Muscle of leg (tissue), 11 donors: ENCODE measurements around the gene DGKI. TPM values are rescaled to one million over a fixed set of nuclear protein-coding genes. Genes with fewer than 3 reads are reported as not detected.

Source experiments
- DNase-seq: peaks from one replicate; pipeline ENCODE4 v3.0.0; 2013
- H3K27ac ChIP-seq: one replicate; pipeline ENCODE4 v1.5.1; 2013; ENCODE audit warnings: mild to moderate bottlenecking, low read length, control low read depth
- H3K27me3 ChIP-seq: one replicate; pipeline ENCODE4 v1.6.1; 2013; ENCODE audit warnings: low read length; ENCODE audit not compliant: control insufficient read depth, insufficient read depth
- H3K36me3 ChIP-seq: one replicate; pipeline ENCODE4 v1.6.1; 2013; ENCODE audit warnings: low read length; ENCODE audit not compliant: control insufficient read depth, insufficient read depth
- H3K4me1 ChIP-seq: one replicate; pipeline ENCODE4 v1.6.1; 2013; ENCODE audit warnings: low read length; ENCODE audit not compliant: control insufficient read depth, insufficient read depth
- H3K4me3 ChIP-seq: one replicate; pipeline ENCODE4 v1.5.1; 2013; ENCODE audit warnings: low read length, control low read depth
- H3K9me3 ChIP-seq: replicated peaks from 2 replicates; pipeline ENCODE4 v1.6.1; 2013; ENCODE audit warnings: low read depth, low read length; ENCODE audit not compliant: control insufficient read depth
- WGBS: methylation state at CpG from one replicate; pipeline ENCODE4 v1.1.5; 2013; ENCODE audit warnings: missing lambda C conversion rate; ENCODE audit not compliant: insufficient coverage; 5-methylcytosine and 5-hydroxymethylcytosine counted together
- polyA plus RNA-seq, 8 donors: library from polyadenylated mRNA; unstranded; fragments of 120-200 nt; gene quantifications; one replicate each; pipeline versions ENCODE4 v1.2.1 to v1.2.3, GENCODE V29; 2013; ENCODE audit warnings: inconsistent platforms in 1 of 8, low replicate concordance in 1 of 8; ENCODE audit not compliant: insufficient read length in 8 of 8, insufficient read depth in 1 of 8
- total RNA-seq: library from RNA; stranded (reverse); fragments of 120-200 nt; gene quantifications from one replicate; pipeline ENCODE4 v1.2.4, GENCODE V29; 2013

Gene DGKI
- total and polyA plus RNA-seq, 9 donors = 0.52 to 1.4 (median 0.70) TPM

DNA sequence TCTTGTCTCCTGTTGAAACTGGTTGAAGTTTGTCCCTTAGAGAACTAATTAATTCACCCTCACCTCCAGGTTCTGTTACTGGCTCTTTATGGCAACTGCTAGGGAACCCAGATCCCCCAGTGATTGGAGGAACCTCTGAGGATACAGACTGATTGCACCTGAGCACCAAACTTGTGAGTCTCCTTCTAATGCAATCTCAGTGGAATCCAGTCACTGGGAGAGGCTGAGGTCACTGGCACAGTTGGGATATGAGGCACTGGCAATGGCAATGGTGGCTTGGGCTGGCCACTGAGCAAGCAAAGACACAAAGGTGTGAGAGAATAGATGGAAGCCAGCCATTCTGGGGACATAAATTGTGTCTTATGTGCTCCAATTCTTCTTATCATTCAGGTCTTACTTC lies 5.3 kb upstream of the DGKI start:
- Histone ChIP-seq H3K27me3 (peaks cover 13% of the 10 kb centered on the region), H3K27ac (no peak overlapping the region), H3K36me3 (no peaks in the 10 kb centered on the region), H3K4me1 (peaks cover 6% of the 10 kb centered on the region), H3K9me3 (no peaks in the 10 kb centered on the region), H3K4me3 (no peak overlapping the region)
- no peak for DNase-seq

DNA sequence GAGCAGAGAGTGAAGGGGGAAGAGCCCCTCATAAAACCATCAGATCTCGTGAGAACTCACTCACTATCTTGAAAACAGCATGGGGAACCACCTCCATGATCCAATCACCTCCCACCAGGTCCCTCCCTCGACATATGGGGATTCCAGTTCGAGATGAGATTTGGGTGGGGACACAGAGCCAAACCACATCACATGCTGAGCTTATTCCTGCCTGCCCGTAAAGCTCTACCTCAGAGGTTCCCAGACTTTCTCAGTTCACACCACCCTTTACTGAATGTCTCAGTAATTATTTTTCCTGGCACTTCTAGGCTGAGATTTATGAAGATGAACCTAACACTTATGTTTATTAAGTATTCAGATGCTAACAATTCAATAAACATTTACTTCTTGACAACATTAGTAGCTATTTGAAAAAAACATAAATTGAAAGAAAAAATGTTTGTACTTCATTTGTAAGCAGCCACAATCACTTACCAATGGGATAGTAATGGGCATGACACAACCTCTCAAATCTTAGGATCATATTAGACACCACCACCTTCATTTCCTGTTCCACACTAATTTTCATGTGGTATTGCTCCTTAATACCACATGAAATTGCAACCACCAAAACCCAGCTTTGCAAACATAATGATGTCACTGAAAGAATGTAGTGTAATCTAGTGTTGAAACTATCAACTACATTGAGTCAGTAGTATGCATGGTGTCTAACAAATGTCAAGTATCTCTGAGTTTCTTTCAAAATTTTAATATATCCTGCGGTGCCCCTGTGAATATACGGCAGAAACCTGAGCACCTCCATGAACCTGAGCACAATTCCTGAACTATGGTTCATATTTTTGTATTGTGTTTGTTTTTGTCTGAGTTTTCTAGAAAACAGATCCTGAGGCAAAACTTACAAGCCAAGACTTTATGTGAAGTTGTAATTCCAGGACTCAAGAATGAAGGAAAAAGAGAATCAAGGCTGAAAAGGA lies 4.5 kb upstream of the DGKI start:
- Histone ChIP-seq H3K27me3 (peaks cover 19% of the 10 kb centered on the region), H3K4me3 (no peak overlapping the region), H3K9me3 (no peaks in the 10 kb centered on the region), H3K27ac (no peak overlapping the region), H3K36me3 (no peaks in the 10 kb centered on the region), H3K4me1 (peaks cover 10% of the 10 kb centered on the region)
- WGBS = no CpG with 5 or more reads among the region's 6 CpGs
- no peak for DNase-seq

DNA sequence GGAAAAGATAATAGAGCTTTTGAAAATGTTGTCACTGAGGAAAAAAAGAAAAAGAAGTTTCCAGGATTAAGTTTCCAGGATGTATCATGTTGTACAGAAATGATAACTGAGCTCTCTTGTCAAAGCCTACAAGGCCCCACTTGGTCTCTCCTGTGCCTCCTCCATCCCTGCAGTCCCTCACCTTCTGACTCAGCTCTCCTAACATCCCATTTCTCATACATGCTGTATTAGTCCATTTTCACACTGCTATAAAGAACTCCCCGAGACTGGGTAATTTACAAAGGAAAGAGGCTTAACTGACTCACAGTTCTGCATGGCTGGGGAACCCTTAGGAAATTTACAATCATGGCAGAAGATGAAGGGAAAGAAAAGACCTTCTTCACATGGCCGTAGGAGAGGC lies 3.8 kb upstream of the DGKI start:
- Histone ChIP-seq H3K27me3 (peaks cover 26% of the 10 kb centered on the region), H3K9me3 (no peaks in the 10 kb centered on the region), H3K36me3 (no peaks in the 10 kb centered on the region), H3K4me3 (no peak overlapping the region), H3K4me1 (peaks cover 14% of the 10 kb centered on the region), H3K27ac (no peak overlapping the region)
- WGBS = no CpG with 5 or more reads among the region's 2 CpGs
- DNase-seq = no peak

GRCh38 chr7:137848095-137848494 lies 1.3 kb upstream of the DGKI start:
- Histone ChIP-seq H3K27ac (no peak overlapping the region), H3K4me1 (peaks cover 14% of the 10 kb centered on the region), H3K27me3 (peaks cover 45% of the 10 kb centered on the region), H3K9me3 (no peaks in the 10 kb centered on the region), H3K4me3 (no peak overlapping the region), H3K36me3 (no peaks in the 10 kb centered on the region)
- DNase-seq = no peak
- WGBS = 63% methylated on average over 5 of the region's 8 CpGs

- Histone ChIP-seq H3K4me3 (no peak overlapping the region), H3K9me3 (no peaks in the 10 kb centered on the region), H3K4me1 (peaks cover 14% of the 10 kb centered on the region), H3K36me3 (no peaks in the 10 kb centered on the region), H3K27ac (no peak overlapping the region), H3K27me3 (peaks cover 45% of the 10 kb centered on the region)
- 4% methylated on average over 10 of the region's 18 CpGs for WGBS
- DNase-seq = peak; percentile 31
These were observed 835 bp upstream of the DGKI start for GRCh38 chr7:137847568-137848050.

GRCh38 chr7:137846549-137846826 lies 286 bp downstream of the DGKI start:
- Histone ChIP-seq H3K4me3 (no peak overlapping the region), H3K36me3 (no peaks in the 10 kb centered on the region), H3K9me3 (no peaks in the 10 kb centered on the region), H3K27ac (no peak overlapping the region), H3K4me1 (peaks cover 14% of the 10 kb centered on the region), H3K27me3 (peaks cover 47% of the 10 kb centered on the region)
- WGBS = 0% methylated on average over 47 of the region's 47 CpGs
- no peak for DNase-seq

DNA sequence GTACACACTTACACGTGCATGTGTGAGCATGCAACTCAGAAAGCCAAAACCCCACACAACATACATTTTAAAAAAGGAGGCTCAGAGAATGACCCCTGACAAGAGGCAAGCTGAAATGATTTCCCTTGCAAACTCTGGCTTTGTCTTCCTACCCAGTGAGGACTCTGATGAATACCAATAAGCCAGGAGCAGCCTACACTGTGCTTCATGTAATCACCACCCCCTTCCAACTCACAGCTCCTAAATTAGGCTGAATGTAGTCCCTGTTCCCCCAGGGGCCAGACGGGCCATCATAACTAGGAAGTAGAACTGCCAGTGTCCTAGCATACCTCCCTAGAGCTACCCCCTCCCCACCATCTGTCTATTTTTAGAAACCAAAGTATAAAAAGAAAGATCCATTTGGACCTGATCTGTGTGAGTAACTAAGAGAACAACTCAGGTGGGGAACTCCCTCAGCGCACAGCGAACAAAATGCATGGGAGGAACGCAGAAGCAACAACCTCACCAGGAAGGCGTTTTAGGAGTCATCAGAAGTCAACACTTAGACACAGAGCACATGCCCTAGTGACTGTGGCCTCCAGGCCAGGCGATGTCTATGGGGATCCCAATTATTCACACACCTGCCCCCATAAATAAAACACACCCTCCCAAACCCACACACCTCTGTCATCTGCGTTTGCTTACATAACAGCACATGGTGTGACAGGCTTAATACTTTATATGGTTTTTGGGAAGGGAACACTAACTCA lies 1.9 kb downstream of the DGKI start:
- H3K27me3 ChIP-seq = peaks cover 47% of the 10 kb centered on the region
- H3K9me3 ChIP-seq = no peaks in the 10 kb centered on the region
- H3K4me3 ChIP-seq = no peak overlapping the region
- WGBS = 74% methylated on average over 3 of the region's 8 CpGs
- peaks cover 14% of the 10 kb centered on the region for H3K4me1 ChIP-seq
- no peak overlapping the region for H3K27ac ChIP-seq
- DNase-seq = no peak
- no peaks in the 10 kb centered on the region for H3K36me3 ChIP-seq

GRCh38 chr7:137839903-137840779 lies 6.6 kb downstream of the DGKI start:
- no peak for DNase-seq
- Histone ChIP-seq H3K36me3 (no peaks in the 10 kb centered on the region), H3K4me3 (no peak overlapping the region), H3K9me3 (no peaks in the 10 kb centered on the region), H3K27ac (no peak overlapping the region), H3K27me3 (peaks cover 21% of the 10 kb centered on the region), H3K4me1 (no peaks in the 10 kb centered on the region)
- no CpG with 5 or more reads among the region's 6 CpGs for WGBS

- 57% methylated on average over 5 of the region's 7 CpGs for WGBS
- DNase-seq = no peak
- no peaks in the 10 kb centered on the region for H3K36me3 ChIP-seq
- H3K27me3 ChIP-seq = peaks cover 7% of the 10 kb centered on the region
- no peaks in the 10 kb centered on the region for H3K9me3 ChIP-seq
- no peaks in the 10 kb centered on the region for H3K4me1 ChIP-seq
- H3K27ac ChIP-seq = no peak overlapping the region
- no peak overlapping the region for H3K4me3 ChIP-seq
These were observed 8.0 kb downstream of the DGKI start for GRCh38 chr7:137838706-137839315.
